Mesendoderm (in vitro differentiated cells): ENCODE data around the gene SSRP1.
A peak's percentile ranks its signal among the peaks of the same experiment; 100 is the strongest.

Experiments
- DNase-seq: peaks from one replicate; pipeline ENCODE4 v3.0.0; 2013
- H2AK5ac ChIP-seq: 2 replicates; pipeline ENCODE4 v1.6.1; 2013; ENCODE audit warnings: low read length, inconsistent platforms
- H2BK120ac ChIP-seq: 2 replicates; pipeline ENCODE4 v1.6.1; 2013; ENCODE audit warnings: low read depth, mild to moderate bottlenecking, low read length, moderate library complexity, mixed read lengths
- H2BK15ac ChIP-seq: replicated peaks from 2 replicates; pipeline ENCODE4 v1.6.1; 2013; ENCODE audit warnings: low read depth, mild to moderate bottlenecking, moderate library complexity
- H2BK5ac ChIP-seq: 2 replicates; pipeline ENCODE4 v1.6.1; 2013; ENCODE audit warnings: low read length, inconsistent platforms
- H3K18ac ChIP-seq: 2 replicates; pipeline ENCODE4 v1.6.1; 2013; ENCODE audit warnings: mild to moderate bottlenecking, low read length, mixed read lengths
- H3K23ac ChIP-seq: one replicate; pipeline ENCODE4 v1.6.1; 2013; ENCODE audit warnings: low read length
- H3K27ac ChIP-seq: 2 replicates; pipeline ENCODE4 v1.5.1; 2013; ENCODE audit warnings: low read depth, mild to moderate bottlenecking, inconsistent platforms, low read length, moderate library complexity
- H3K27me3 ChIP-seq: 2 replicates; pipeline ENCODE4 v1.6.1; 2013; ENCODE audit warnings: low read length, control low read depth, mild to moderate bottlenecking, inconsistent platforms; ENCODE audit not compliant: insufficient read depth, poor library complexity
- H3K36me3 ChIP-seq: 2 replicates; pipeline ENCODE4 v1.6.1; 2013; ENCODE audit warnings: low read length, inconsistent platforms; ENCODE audit not compliant: control insufficient read depth, insufficient read depth
- H3K4ac ChIP-seq: one replicate; pipeline ENCODE4 v1.6.1; 2013; ENCODE audit warnings: low read depth, mild to moderate bottlenecking, low read length, moderate library complexity
- H3K4me1 ChIP-seq: 2 replicates; pipeline ENCODE4 v1.6.1; 2013; ENCODE audit warnings: low read depth, low read length, inconsistent platforms; ENCODE audit not compliant: control insufficient read depth
- H3K4me2 ChIP-seq: 2 replicates; pipeline ENCODE4 v1.6.1; 2013; ENCODE audit warnings: low read length
- H3K4me3 ChIP-seq: 2 replicates; pipeline ENCODE4 v1.5.1; 2013; ENCODE audit warnings: mild to moderate bottlenecking, low read length
- H3K56ac ChIP-seq: one replicate; pipeline ENCODE4 v1.6.1; 2013; ENCODE audit warnings: low read length
- H3K79me1 ChIP-seq: 2 replicates; pipeline ENCODE4 v1.6.1; 2013; ENCODE audit warnings: low read length, inconsistent platforms
- H3K79me2 ChIP-seq: 2 replicates; pipeline ENCODE4 v1.6.1; 2013; ENCODE audit warnings: mild to moderate bottlenecking, low read length; ENCODE audit not compliant: control insufficient read depth, insufficient read depth
- H3K9ac ChIP-seq: 2 replicates; pipeline ENCODE4 v1.6.1; 2013; ENCODE audit warnings: low read length, inconsistent platforms
- H4K5ac ChIP-seq: one replicate; pipeline ENCODE4 v1.6.1; 2013; ENCODE audit warnings: low read length
- H4K8ac ChIP-seq: one replicate; pipeline ENCODE4 v1.6.1; 2013; ENCODE audit warnings: low read depth, mild to moderate bottlenecking, control low read depth, low read length, moderate library complexity
- WGBS: extraction: QIAGEN DNeasy Blood & Tissue Kit; methylation state at CpG from one replicate; pipeline ENCODE4 v1.1.7; 2013; ENCODE audit warnings: low lambda C conversion rate, missing lambda C conversion rate; ENCODE audit not compliant: insufficient coverage; ENCODE audit errors: extremely low coverage; 5-methylcytosine and 5-hydroxymethylcytosine counted together

The SSRP1 gene

GRCh38 chr11:57368845-57369232 lies 33.1 kb upstream of the SSRP1 start:
- no peak for DNase-seq
- Histone ChIP-seq H3K23ac (no peak overlapping the region), H4K5ac (no peak overlapping the region), H4K8ac (no peak overlapping the region), H3K9ac (no peak overlapping the region), H3K4ac (no peak overlapping the region), H3K36me3 (no peaks in the 10 kb centered on the region), H3K4me3 (no peak overlapping the region), H3K4me1 (peaks cover 2% of the 10 kb centered on the region), H3K27me3 (no peaks in the 10 kb centered on the region), H2AK5ac (no peak overlapping the region), H3K18ac (no peak overlapping the region), H3K27ac (no peak overlapping the region), H3K79me2 (no peaks in the 10 kb centered on the region), H3K56ac (no peak overlapping the region), H3K4me2 (no peak overlapping the region), H2BK5ac (no peak overlapping the region), H2BK15ac (no peak overlapping the region), H3K79me1 (no peaks in the 10 kb centered on the region), H2BK120ac (no peak overlapping the region)
- no CpG with 5 or more reads among the region's 5 CpGs for WGBS

GRCh38 chr11:57368106-57368844 lies 32.6 kb upstream of the SSRP1 start:
- Histone ChIP-seq H3K36me3 (no peaks in the 10 kb centered on the region), H2BK120ac (no peak overlapping the region), H2BK5ac (no peak overlapping the region), H4K8ac (no peak overlapping the region), H3K27me3 (no peaks in the 10 kb centered on the region), H3K9ac (no peak overlapping the region), H3K4me2 (no peak overlapping the region), H2BK15ac (no peak overlapping the region), H3K79me2 (no peaks in the 10 kb centered on the region), H2AK5ac (no peak overlapping the region), H3K27ac (no peak overlapping the region), H4K5ac (no peak overlapping the region), H3K23ac (no peak overlapping the region), H3K18ac (no peak overlapping the region), H3K4ac (no peak overlapping the region), H3K79me1 (no peaks in the 10 kb centered on the region), H3K4me3 (no peak overlapping the region), H3K4me1 (peaks cover 2% of the 10 kb centered on the region), H3K56ac (no peak overlapping the region)
- no CpG with 5 or more reads among the region's 19 CpGs for WGBS
- DNase-seq = no peak

- Histone ChIP-seq H4K8ac (no peak overlapping the region), H3K79me2 (no peaks in the 10 kb centered on the region), H3K27ac (no peak overlapping the region), H2BK120ac (no peak overlapping the region), H3K18ac (no peak overlapping the region), H3K23ac (no peak overlapping the region), H3K4ac (no peak overlapping the region), H3K27me3 (no peaks in the 10 kb centered on the region), H2AK5ac (no peak overlapping the region), H3K4me3 (no peak overlapping the region), H3K9ac (no peak overlapping the region), H3K36me3 (no peaks in the 10 kb centered on the region), H2BK15ac (no peak overlapping the region), H4K5ac (no peak overlapping the region), H3K79me1 (no peaks in the 10 kb centered on the region), H3K4me2 (no peak overlapping the region), H3K4me1 (peaks cover 2% of the 10 kb centered on the region), H2BK5ac (no peak overlapping the region), H3K56ac (no peak overlapping the region)
- WGBS = no CpG with 5 or more reads among the region's 9 CpGs
- DNase-seq = peak; percentile 62
These were observed 29.4 kb upstream of the SSRP1 start for GRCh38 chr11:57364851-57365660.

- Histone ChIP-seq H3K79me2 (no peaks in the 10 kb centered on the region), H3K4me1 (peaks cover 2% of the 10 kb centered on the region), H2AK5ac (no peak overlapping the region), H3K79me1 (no peaks in the 10 kb centered on the region), H3K36me3 (no peaks in the 10 kb centered on the region), H3K23ac (no peak overlapping the region), H2BK120ac (no peak overlapping the region), H3K56ac (no peak overlapping the region), H3K4me3 (no peak overlapping the region), H2BK15ac (no peak overlapping the region), H3K27me3 (no peaks in the 10 kb centered on the region), H2BK5ac (no peak overlapping the region), H3K9ac (no peak overlapping the region), H4K8ac (no peak overlapping the region), H3K27ac (no peak overlapping the region), H3K4me2 (no peak overlapping the region), H3K18ac (no peak overlapping the region), H4K5ac (no peak overlapping the region), H3K4ac (no peak overlapping the region)
- no CpG with 5 or more reads among the region's 7 CpGs for WGBS
- no peak for DNase-seq
These were observed 27.7 kb upstream of the SSRP1 start for GRCh38 chr11:57363131-57364080.

DNA sequence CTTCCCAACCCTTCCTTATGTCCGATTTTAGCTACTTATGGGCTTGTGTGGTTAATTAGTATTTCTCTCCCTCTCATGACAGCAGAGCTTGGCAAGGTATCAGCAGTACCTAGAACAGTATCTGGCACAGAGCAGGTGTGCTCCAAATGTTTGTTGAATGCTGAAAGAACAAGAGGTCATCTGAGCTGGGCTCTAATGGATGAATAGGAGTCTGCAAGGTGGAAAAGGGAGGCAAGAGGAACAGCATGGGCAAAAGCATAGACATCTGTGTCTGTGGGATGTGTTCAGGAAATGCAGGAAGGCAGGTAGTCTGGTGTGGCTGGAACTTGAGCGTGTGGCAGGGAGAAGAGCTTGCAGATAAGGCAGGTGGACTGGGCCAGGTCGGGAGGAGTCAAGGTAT lies 26.2 kb upstream of the SSRP1 start:
- no CpG with 5 or more reads among the region's 3 CpGs for WGBS
- no peak for DNase-seq
- H3K36me3 ChIP-seq = no peaks in the 10 kb centered on the region

More for the DNA sequence above, 26.2 kb upstream of the SSRP1 start:
- no peak overlapping the region for H2BK15ac ChIP-seq
- H3K79me2 ChIP-seq = no peaks in the 10 kb centered on the region
- no peaks in the 10 kb centered on the region for H3K27me3 ChIP-seq
- no peak overlapping the region for H3K4me3 ChIP-seq
- no peak overlapping the region for H3K4me2 ChIP-seq
- no peak overlapping the region for H2BK5ac ChIP-seq
- H3K27ac ChIP-seq = no peak overlapping the region
- H2AK5ac ChIP-seq = no peak overlapping the region
- H3K4ac ChIP-seq = no peak overlapping the region
- no peak overlapping the region for H3K56ac ChIP-seq
- H3K4me1 ChIP-seq = peaks cover 2% of the 10 kb centered on the region
- no peak overlapping the region for H3K9ac ChIP-seq
- H3K18ac ChIP-seq = no peak overlapping the region
- H2BK120ac ChIP-seq = no peak overlapping the region
- no peak overlapping the region for H4K8ac ChIP-seq
- no peak overlapping the region for H4K5ac ChIP-seq
- H3K23ac ChIP-seq = no peak overlapping the region
- no peaks in the 10 kb centered on the region for H3K79me1 ChIP-seq
